Mesenteric fat pad (tissue), 1 donor: ENCODE measurements around the gene SOCS7. TPM values are rescaled to one million over a fixed set of nuclear protein-coding genes. Genes with fewer than 3 reads are reported as not detected.

Source experiments
- DNase-seq: peaks from one replicate; pipeline ENCODE4 v3.0.0-alpha.2; 2020; ENCODE audit warnings: low spot score
- total RNA-seq: library from RNA; stranded (reverse); fragmentation: NEBNext Ultra II Directional; extraction: Animal tissue kit (Norgen Biotek cat#: 25700); gene quantifications from one replicate; pipeline ENCODE4 v1.2.1, GENCODE V29; 2021
- donor health status: DM: yes; HTN: yes; CAD: no.

SOCS7 gene
- total RNA-seq, 1 donor from 2014 or later = 14.5 TPM

DNA sequence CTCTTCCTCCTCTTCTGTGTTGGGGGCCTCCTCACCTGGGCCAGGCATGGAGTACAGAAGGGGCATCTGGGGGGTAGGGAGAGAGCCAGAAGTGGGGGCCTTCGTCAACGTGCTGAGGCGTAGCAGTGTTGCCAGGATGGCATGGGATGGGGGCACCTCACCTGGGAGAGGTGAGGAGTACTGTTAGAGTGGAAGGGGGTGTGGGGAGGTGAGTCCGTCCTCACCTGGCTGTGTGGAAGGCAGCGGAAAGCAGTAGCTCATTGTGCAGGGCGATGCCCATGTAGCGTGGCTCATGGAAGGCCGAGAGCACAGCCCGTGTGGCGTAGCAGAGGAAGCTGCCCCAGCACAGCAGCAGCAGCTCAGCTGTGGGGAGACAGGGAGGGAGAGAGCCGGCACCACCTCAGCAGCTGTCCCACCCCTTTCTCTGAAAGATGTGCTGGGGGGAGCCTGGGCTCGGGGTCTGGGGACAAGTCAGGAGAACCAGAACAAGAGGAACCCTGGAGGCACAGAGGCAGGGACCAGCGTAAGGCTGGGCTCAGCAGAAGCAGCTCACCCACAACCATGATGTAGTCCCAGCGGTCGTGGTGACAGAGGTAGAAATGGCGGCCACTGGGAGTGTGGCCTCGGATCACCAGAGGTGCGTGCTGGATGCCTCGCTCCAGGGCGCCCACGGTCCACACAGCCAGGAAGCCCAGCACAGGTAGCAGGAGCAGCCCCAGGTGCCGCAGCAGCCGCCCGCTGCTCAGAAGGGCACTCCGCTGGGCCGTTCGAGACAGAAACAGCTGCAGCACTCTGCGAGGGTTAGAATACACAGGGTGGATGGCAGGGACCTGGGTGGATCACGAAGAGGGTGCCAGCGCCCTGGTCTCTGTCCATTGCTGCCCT, 16.9 kb upstream of the SOCS7 start:
- no peak for DNase-seq

DNA sequence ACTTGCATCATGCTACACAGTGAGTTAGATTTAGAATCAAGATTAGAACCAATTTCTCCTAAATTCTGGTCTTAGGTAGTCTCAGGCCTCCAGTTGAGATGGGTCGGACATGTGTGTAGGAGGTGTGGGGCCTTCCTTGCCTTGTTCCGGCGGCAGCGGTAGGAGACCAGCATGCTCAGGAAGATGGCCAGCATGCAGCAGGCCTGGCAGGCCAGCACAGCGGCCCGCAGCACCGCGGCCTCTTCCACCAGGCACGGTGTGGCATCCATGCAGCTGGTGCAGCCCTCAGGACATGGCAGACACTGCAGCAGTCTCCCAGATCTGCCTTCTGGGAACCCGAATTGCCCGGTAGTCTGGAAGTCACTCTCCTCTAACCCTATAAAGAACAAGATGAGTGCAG, 14.8 kb upstream of the SOCS7 start:
- no peak for DNase-seq

DNA sequence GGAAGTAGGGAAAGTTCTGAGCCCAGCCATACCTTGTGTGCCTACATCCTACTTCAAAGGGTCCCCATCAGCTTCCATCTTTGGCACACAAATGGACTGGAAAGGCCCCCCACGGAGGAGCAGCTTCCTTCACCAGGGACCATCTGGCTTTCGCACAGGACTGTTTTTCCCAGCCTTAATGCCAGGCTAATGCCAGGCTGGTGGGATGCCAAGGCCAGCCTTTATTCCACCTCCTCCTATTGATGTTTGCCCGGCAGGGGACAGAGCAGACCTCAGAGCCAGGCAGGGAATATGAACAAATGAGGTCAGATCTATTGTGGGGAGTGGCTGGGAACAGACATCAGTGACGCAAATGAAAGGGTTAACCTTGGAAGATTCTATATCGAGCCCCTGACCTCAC, 13.6 kb upstream of the SOCS7 start:
- DNase-seq = no peak

DNA sequence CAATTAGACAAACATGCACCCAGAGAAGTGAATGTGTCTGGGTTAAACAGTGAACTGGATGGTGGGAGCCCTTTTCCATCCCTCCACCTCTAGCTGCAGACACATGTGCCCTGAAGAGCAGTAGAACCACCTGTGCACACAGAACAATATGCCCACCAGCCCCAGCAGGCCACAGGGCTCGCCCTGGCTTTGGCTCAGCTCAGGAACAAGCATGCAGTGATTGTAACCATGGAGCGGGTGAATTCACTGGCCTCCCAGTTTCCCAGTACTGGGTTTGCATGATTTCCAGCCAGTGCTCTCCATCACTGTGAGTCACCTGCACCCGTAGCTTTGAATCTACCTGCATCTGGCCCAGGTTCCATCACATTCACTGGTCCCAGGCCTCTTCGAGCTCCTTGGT, 13.1 kb upstream of the SOCS7 start:
- no peak for DNase-seq

DNA sequence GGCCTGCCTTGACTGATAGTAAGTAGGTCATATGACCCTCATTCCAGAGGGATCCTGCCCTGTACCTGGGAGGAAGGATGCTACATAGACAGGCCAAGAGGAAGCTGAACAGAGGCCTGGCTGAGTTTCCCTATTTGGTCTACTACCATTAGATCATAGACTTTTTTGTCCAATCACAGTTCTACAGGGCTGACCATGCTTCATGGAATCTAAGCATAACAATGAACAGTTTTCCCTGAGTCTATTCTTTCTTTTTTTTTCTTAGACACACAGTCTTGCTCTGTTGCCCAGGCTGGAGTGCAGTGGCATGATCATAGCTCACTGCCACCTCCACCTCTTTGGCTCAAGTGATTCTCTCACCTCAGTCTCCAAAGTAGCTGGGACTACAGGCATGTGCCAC, 11.8 kb upstream of the SOCS7 start:
- DNase-seq = no peak

DNA sequence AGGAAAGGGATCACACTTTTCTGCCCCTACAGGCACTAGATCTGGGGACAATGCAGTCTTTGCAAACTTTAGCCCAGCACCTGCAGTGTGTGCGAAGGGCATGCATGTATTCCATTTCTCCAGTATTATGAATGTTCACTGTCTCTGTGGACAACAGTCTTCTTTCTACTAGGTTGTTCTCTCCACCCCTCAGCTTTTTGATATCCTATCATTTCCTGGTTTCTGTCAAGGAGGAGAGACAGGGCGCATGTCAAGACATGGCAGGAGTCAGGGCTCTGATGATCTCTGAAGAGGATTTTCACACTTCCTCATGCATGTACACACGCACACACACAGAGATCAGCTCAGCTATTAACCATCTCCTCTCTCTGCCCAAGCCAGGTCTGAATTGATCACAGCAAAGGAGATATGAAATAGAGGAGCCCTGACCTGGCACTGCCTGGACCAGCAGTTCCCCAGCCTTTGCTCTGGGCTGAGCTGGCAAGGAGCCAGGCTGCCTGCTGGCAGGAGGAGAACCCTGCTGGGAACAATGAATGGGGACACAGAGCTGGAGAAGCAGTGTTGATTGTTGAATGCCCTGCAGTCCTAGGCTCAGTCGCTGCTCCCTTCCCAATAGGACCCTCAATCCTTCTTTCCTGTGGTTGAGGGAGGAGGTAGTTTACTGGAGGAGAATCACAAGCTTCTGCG, 10.5 kb upstream of the SOCS7 start:
- no peak for DNase-seq

DNA sequence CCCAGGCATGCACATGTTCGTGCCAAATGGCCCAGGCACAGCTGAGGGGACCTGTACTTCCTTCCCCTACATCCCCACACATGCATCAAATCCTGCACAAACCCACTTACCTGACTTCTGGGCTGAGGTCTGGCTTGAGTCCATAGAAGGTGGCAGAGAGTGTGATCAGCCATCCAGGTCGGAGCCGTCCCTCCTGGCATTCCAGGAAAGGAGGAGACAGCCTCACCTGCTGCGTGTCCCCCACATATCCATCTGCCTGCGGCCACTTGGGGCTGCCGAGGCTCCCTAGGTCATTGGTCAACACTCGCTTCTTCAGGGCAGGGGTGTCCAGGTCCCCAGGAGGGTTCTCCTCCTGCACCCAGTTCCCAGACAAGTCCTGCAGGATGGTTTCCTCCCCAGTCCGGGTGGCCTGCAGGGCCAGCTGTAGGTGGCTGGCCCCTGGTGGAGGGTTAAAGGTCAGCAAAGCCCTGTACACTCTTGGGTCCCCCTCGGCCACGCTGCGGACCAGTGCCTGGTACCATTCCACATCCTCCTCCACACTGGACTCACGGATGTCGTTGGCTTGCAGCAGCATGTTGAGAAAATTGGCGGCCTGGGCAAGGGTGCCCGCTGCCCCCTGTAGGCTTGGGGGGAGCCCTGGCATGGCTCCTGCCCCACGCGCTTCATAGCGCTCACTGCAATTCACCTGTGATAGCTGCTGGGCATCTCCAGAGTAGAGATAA, 8.6 kb upstream of the SOCS7 start:
- no peak for DNase-seq

DNA sequence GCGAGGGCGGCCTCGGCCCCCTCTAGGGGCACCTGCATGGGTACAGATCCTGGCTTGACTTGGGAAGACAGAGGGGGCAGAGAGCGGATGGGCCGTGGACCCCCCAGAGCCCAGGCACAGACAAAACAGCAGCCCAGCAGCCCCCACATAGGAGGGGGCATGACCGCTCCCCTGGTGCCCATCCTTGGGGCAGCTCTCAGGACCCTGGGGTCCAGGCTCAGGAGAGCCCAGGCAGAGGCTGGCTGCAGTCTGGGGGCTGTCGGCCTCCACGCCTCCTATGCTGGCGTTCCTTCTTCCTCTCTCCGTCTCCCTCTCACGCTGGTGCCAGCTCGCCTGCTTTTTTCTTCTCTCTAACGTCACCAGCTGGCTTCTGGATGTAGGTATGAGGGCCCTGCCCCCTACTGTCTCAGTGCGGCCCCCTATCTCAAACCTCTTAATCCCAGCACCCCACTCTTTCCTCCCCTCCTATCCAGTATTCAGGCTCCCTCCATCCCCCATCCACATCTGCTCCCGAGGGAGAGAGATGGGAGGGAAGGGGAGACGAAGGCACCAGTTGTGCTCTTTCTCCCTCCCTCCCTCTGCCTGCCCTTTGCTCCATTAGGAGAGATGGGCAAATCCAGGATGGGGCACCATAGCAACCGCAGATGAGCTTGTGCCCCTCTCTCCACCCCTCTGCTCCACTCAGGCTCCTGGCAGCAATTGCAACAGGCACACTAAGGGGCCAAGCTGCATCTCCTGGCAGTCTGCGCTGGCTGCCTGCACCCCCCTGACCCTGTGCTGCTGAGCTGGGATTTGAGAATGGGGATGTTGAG, 7.8 kb upstream of the SOCS7 start, which contains the start of gene GPR179:
Gene GPR179 (minus strand): TSS at position 349 of the 812 bp plus-strand sequence. CDS start 167 bp downstream, at position 182.
- no peak for DNase-seq

DNA sequence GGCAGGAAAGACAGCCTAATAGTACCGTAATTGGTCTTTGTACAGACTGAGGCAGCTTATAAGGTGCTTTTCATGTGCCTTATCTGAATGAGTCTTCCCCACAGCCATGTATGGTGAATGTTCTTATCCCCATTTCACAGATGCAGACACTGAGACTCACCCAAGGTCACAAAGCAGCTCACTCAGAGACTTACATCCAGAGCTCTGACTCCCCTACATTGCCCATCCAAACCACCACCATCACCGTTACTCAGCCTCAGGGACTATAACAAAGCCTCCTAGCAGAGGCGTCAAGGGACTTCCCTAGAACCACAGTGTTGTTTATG, 7.3 kb upstream of the SOCS7 start:
- DNase-seq = no peak

DNA sequence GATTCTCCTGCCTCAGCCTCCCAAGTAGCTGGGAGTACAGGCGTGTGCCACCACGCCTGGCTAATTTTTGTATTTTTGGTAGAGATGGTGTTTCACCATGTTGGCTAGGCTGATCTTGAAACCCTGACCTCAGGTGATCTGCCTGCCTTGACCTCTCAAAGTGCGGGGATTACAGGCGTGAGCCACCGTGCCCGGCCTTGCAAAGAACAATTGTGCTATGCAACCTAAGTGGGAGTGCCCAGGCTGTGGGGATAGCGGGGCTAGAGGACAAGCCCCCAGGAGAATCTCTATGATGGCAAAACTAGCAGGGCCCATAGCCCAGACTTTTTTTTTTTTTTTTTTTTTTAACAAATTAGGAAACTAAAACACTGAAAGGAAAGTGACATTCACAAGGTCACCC, 5.9 kb upstream of the SOCS7 start:
- DNase-seq = no peak

DNA sequence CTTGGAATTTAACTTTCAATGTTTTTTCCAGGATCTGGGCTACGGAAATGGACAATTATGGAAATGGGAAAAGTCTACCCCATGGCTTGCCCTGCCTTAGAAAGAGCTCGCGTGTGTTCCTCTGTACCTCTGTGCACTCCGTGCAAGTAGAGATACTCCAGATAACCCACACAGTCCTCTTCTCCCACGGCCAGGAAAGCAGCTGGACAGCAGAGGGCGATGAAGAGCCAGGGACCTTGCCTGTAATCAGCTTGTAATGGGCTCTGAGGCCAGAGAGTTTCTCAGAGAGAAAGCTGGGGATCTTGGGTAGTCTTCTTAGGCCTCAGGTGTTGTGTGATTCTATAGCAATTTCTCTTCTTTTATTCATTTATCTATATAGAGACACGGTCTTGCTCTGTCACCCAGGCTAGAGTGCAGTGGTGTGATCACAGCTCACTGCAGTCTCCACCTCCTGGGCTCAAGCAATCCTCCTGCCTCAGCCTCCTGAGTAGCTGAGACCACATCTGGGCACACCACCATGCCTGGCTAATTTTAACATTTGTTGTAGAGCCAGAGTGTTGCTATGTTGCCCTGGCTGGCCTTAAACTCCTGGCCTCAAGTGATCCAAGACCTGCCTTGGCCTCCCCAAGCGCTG, 2.4 kb upstream of the SOCS7 start:
- DNase-seq = no peak

DNA sequence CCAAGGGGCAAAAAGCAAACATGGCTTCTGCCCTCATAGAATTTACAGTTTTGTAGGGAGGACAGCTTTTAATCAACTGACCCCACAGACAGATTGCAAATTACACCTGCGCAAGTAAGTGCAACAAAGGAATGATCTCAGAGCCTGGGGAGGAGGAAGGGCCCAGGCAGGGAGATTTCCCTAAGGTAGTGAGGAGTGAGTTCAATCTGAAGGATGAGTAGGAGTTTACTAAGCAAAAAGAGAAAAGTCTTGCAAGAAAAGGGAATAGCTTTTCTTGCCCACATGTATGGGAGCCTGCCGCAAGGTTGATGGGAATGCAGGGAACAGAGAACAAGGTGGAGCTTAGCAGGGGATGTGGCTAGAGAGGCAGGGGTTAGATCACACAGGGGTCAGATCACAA, 1.6 kb upstream of the SOCS7 start:
- DNase-seq = no peak

DNA sequence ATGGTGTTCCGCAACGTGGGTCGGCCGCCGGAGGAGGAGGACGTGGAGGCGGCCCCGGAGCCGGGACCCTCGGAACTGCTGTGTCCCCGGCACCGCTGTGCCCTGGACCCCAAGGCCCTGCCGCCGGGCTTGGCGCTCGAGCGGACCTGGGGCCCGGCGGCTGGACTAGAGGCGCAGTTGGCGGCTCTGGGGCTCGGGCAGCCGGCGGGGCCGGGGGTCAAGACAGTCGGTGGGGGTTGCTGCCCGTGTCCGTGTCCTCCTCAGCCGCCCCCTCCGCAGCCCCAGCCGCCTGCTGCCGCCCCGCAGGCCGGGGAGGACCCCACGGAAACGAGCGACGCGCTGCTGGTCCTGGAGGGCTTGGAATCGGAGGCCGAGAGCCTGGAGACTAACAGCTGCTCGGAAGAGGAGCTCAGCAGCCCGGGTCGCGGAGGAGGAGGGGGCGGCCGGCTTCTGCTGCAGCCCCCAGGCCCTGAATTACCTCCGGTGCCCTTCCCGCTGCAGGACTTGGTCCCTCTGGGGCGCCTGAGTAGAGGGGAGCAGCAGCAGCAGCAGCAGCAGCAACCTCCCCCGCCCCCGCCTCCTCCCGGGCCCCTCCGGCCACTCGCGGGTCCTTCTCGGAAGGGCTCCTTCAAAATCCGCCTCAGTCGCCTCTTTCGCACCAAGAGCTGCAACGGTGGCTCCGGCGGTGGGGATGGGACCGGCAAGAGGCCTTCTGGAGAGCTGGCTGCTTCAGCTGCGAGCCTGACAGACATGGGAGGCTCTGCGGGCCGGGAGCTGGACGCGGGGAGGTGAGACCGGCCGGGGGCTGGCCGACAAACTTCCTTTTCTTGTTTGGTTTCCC, 821 bp downstream of the SOCS7 start:
- DNase-seq = peak; percentile 89

DNA sequence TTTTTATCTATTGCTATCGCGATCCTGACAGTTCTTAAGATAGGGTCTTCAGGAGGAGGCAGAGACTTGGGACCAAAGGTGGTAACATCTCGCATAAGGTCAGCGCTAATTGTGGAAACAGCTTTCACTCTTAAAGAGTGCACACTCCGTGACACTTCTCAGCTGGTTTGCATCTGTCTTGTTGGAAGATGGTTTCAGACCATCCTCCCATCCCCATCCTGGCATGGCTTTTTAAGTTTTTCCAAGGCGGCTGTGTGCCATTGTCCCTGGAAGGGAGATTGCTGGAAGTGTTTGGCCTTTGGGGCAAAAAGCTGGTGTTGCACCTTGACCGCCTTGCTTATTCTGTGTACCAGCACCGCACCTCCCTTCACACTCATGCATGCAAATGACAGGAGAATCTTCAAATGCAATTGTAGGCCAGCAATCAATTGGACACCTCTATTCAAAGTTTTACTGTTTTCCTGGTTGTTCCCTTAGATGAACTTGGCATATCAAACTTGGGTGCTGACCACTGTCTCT, 1.5 kb downstream of the SOCS7 start:
- peak; percentile 59 for DNase-seq

DNA sequence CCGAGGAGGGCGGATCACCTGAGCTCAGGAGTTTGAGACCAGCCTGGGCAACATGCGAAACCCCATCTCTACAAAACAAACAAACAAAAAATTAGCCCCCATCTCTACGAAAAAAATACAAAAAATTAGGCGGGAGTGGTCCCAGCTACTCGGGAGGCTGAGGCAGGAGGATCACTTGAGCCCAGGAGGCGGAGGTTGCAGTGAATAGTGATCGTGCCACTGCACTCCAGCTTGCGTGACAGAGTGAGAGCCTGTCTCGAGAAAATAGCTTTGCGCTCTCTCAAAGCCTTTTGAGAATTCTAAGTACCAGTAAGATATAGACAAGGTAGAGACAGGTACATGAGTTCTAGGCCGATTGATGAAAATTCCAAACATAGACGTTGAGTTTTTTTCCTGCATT, 2.0 kb downstream of the SOCS7 start:
- DNase-seq = peak; percentile 33

DNA sequence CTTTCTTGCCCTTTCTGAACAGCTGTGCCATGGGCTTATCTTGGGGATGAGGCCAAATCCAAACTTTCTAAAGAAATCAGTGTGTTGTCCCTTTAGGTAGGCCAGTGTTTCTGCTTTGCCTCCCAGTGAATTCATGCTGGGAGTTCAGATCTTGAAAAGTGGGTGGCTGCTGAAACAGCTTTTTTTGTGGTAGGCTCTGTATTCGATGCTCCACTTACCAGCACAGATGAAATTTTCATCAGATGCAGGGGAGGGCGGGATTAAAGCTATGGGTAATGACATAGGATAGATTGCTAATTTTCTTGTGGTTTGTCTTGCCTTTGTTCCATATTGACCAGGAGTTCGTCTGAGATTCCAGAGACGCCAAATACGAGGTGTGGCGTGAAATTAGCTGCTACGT, 2.8 kb downstream of the SOCS7 start:
- DNase-seq = no peak

DNA sequence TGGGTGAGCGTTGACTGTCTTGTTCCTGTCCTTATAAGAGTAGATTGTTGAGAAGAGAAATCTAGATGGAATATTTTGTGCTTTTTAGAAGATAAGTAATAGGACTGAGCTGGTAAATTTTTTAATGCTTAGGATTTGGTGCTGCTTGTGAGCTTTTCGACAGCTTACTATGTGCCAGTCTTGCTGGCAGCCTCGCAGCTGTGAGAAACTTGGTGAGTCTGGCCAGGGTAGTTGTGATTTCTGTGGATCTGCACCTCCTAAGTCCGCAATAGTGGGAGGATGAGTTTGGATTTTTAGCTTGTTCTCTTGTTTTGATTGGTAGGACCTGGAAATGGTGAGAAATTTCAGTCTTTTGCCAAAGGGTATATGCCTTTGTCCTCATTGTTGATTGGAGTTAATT, 3.6 kb downstream of the SOCS7 start:
- DNase-seq = no peak

DNA sequence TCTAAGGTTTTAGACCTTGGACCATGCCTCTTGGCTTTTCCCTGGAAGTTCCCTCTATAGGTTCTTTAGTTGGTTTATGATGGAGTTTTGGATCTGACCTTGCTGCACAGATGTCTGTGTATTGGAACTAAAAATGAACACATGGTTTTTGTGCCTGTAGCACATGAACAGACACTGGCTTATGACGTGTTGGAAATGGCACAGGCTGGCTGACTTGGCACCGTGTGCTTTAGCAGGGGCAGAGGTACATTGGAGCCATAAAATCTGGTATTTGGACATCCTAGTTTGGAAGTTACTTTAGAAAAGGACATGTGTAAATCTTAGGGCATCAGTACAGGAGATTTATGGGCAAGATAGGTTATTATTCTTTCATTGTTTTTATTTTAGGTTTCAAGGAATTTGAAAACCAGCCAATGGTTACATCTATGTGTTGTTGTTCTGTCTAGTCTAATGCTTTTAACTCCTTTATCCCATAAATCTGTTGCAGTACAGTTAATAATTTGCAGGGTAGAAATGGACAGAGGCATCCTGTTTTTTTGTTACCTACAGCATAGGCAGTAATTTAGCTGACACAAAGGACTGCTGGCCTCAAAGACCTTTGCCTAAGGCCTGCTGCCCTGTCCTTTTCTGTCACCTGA, 6.0 kb downstream of the SOCS7 start:
- no peak for DNase-seq
